ENCODE results near the gene SP3.

The SP3 gene

DNA sequence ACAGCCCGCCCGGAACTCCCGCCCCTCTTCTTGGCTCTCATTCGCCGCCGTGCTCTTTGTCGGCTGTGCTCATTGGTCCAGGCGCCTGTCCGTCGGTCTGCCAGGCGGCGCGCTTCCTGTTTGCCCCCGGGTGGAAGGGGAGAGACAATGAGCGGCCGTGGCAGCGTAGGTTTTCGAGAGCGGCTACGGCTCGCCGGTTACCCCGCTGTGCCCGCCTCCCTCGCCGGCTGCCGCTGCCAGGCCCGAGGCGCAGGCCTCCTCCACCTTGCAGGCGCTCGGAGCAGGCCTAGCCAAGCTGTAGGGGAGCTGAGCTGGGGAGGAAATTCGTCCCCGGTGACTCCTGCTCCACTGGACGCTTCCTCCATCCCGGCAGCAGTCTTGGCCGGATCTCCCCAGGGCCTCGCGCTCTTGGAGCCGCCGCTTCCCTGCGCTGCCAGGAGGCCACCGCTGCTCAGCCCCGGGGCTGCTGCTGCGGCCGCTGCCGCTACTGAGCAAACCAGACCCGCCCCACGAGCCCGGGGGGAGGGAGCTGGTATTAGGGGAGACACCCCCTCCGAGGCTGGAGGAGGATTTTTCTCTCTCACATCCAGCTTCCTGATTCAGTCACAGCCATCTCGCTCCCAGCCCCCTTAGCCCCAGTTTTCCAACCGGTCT lies at the start of gene SP3:
TSS of gene SP3 (minus strand) at position 2 of the 654 bp plus-strand sequence. CDS start 202 bp downstream, outside the sequence.
- Histone ChIP-seq H3K27ac (ENCODE audit: low read depth, low read length) (peak within 1 kb of the TSS; percentile 97), H3K4me3 (ENCODE audit: low read length) (peak within 1 kb of the TSS; percentile 91), H3K4me1 (ENCODE audit: control insufficient read depth, low read length) (peaks cover 28% of the 10 kb centered on the region), H3K79me2 (ENCODE audit: control insufficient read depth, low read length) (peaks cover 46% of the 10 kb centered on the region), H3K9me2 (replicated peaks; ENCODE audit: control insufficient read depth, low read length) (no peaks in the 10 kb centered on the region), H4K20me1 (ENCODE audit: control insufficient read depth, insufficient read depth, low read depth, low read length) (peaks cover 10% of the 10 kb centered on the region), H3K4me2 (ENCODE audit: low read length) (peak within 1 kb of the TSS; percentile 72), H3K36me3 (ENCODE audit: control insufficient read depth, low read length) (peaks cover 35% of the 10 kb centered on the region), H3K27me3 (ENCODE audit: control insufficient read depth, low read length) (no peaks in the 10 kb centered on the region), H3F3A (ENCODE audit: control insufficient read depth, insufficient read depth) (peaks cover 19% of the 10 kb centered on the region), H3K9me3 (ENCODE audit: control insufficient read depth, insufficient read depth, low read length) (no peaks in the 10 kb centered on the region)
- no peak for TF ChIP-seq EZH2phosphoT487 (IDR thresholded peaks at IDR 0.05; ENCODE audit: borderline replicate concordance, low read length)
- TF ChIP-seq, protein P1, sequence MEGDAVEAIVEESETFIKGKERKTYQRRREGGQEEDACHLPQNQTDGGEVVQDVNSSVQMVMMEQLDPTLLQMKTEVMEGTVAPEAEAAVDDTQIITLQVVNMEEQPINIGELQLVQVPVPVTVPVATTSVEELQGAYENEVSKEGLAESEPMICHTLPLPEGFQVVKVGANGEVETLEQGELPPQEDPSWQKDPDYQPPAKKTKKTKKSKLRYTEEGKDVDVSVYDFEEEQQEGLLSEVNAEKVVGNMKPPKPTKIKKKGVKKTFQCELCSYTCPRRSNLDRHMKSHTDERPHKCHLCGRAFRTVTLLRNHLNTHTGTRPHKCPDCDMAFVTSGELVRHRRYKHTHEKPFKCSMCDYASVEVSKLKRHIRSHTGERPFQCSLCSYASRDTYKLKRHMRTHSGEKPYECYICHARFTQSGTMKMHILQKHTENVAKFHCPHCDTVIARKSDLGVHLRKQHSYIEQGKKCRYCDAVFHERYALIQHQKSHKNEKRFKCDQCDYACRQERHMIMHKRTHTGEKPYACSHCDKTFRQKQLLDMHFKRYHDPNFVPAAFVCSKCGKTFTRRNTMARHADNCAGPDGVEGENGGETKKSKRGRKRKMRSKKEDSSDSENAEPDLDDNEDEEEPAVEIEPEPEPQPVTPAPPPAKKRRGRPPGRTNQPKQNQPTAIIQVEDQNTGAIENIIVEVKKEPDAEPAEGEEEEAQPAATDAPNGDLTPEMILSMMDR (IDR thresholded peaks at IDR 0.05; ENCODE audit: low read depth, low read length, poor library complexity, severe bottlenecking): no peak

DNA sequence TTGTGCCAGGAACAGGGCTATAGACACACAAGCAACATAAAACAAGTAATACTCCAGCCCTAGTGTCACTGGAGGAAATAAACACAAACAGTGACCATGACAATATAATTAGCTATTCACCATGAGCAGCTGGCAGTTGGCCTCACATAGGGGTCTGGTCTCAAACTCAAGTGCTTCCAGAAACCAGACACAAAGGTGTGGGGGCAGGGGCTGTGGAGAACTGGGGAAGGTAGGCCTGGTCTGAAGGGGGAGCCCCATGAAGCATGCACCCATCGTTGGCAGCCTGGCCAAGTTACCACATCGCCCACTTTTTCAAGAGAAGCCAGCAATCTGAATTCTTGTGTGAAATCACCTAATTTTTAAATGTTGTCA lies 49.5 kb upstream of the SP3 start:
- H3K27me3 ChIP-seq (ENCODE audit: control insufficient read depth, low read length): no peaks in the 10 kb centered on the region
- H3K9me3 ChIP-seq (ENCODE audit: control insufficient read depth, insufficient read depth, low read length): no peaks in the 10 kb centered on the region
- no peaks in the 10 kb centered on the region for H4K20me1 ChIP-seq (ENCODE audit: control insufficient read depth, insufficient read depth, low read depth, low read length)
- H3F3A ChIP-seq (ENCODE audit: control insufficient read depth, insufficient read depth): no peaks in the 10 kb centered on the region
- TF ChIP-seq, protein P1 (IDR thresholded peaks at IDR 0.05; ENCODE audit: low read depth, low read length, poor library complexity, severe bottlenecking): no peak
- no peak for TF ChIP-seq EZH2phosphoT487 (IDR thresholded peaks at IDR 0.05; ENCODE audit: borderline replicate concordance, low read length)
- H3K4me3 ChIP-seq (ENCODE audit: low read length): no peak overlapping the region
- H3K27ac ChIP-seq (ENCODE audit: low read depth, low read length): no peak overlapping the region
- no peaks in the 10 kb centered on the region for H3K4me1 ChIP-seq (ENCODE audit: control insufficient read depth, low read length)
- no peaks in the 10 kb centered on the region for H3K9me2 ChIP-seq (replicated peaks; ENCODE audit: control insufficient read depth, low read length)
- H3K4me2 ChIP-seq (ENCODE audit: low read length): no peak overlapping the region
- H3K36me3 ChIP-seq (ENCODE audit: control insufficient read depth, low read length): no peaks in the 10 kb centered on the region
- no peaks in the 10 kb centered on the region for H3K79me2 ChIP-seq (ENCODE audit: control insufficient read depth, low read length)

DNA sequence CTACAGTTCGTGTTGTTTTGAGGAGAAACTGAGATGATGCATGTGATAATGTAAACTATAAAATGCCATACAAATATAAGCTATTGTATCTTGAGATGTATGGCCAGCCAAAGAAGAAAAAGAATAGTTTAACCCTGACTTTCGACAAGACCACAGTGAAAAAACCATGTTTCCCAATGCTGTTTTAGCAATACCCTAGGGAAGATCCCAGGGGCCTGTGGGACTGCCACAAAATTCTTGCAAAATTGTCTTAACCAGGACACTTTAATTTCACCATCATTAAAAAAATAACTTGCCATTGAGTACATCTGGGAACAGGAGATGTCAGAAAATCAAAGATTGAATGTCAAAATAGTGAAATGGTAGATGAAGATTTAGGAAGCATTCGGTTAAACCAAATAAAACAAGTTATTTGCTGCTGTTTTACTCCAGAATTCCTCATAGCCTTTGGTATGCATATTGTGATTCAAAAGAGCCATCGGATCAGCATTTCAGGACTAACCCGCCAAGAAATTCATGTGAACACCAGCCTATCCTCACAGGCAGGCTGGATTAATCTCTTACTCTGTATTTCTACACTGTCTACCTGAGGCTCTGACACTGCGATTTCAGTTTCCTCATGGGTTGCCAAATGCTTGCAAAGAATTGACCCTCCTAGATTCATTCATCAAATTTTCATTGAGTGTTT lies 49.0 kb upstream of the SP3 start:
- H3F3A ChIP-seq (ENCODE audit: control insufficient read depth, insufficient read depth): no peaks in the 10 kb centered on the region
- no peak overlapping the region for H3K4me2 ChIP-seq (ENCODE audit: low read length)
- no peaks in the 10 kb centered on the region for H3K4me1 ChIP-seq (ENCODE audit: control insufficient read depth, low read length)
- H3K27me3 ChIP-seq (ENCODE audit: control insufficient read depth, low read length): no peaks in the 10 kb centered on the region
- H3K79me2 ChIP-seq (ENCODE audit: control insufficient read depth, low read length): no peaks in the 10 kb centered on the region
- TF ChIP-seq, protein P1 (IDR thresholded peaks at IDR 0.05; ENCODE audit: low read depth, low read length, poor library complexity, severe bottlenecking): no peak
- no peak for TF ChIP-seq EZH2phosphoT487 (IDR thresholded peaks at IDR 0.05; ENCODE audit: borderline replicate concordance, low read length)
- no peak overlapping the region for H3K4me3 ChIP-seq (ENCODE audit: low read length)
- H4K20me1 ChIP-seq (ENCODE audit: control insufficient read depth, insufficient read depth, low read depth, low read length): no peaks in the 10 kb centered on the region
- no peaks in the 10 kb centered on the region for H3K9me3 ChIP-seq (ENCODE audit: control insufficient read depth, insufficient read depth, low read length)
- H3K9me2 ChIP-seq (replicated peaks; ENCODE audit: control insufficient read depth, low read length): no peaks in the 10 kb centered on the region
- no peaks in the 10 kb centered on the region for H3K36me3 ChIP-seq (ENCODE audit: control insufficient read depth, low read length)
- no peak overlapping the region for H3K27ac ChIP-seq (ENCODE audit: low read depth, low read length)
